Subcutaneous adipose tissue (tissue), 4 donors: ENCODE measurements around the gene SNX18. TPM values are rescaled to one million over a fixed set of nuclear protein-coding genes. Genes with fewer than 3 reads are reported as not detected.

Source experiments
- total RNA-seq, 4 donors: library from RNA; depleted of rRNA; stranded (reverse); fragments of >200 nt; gene quantifications; one replicate each; pipeline ENCODE4 v1.1.0, GENCODE V29; 2016
- TF ChIP-seq, protein P1 (sequence below): fragments of 450-650 bp; IDR thresholded peaks from one replicate; pipeline ENCODE4 v1.5.1; 2016; ENCODE audit warnings: low read depth, mild to moderate bottlenecking, control low read depth, antibody characterized with exemption, moderate library complexity

Gene SNX18
- total RNA-seq, 4 donors from 2014 or later, result 26.7 to 54.6 (median 40.2) TPM

- TF ChIP-seq, protein P1, sequence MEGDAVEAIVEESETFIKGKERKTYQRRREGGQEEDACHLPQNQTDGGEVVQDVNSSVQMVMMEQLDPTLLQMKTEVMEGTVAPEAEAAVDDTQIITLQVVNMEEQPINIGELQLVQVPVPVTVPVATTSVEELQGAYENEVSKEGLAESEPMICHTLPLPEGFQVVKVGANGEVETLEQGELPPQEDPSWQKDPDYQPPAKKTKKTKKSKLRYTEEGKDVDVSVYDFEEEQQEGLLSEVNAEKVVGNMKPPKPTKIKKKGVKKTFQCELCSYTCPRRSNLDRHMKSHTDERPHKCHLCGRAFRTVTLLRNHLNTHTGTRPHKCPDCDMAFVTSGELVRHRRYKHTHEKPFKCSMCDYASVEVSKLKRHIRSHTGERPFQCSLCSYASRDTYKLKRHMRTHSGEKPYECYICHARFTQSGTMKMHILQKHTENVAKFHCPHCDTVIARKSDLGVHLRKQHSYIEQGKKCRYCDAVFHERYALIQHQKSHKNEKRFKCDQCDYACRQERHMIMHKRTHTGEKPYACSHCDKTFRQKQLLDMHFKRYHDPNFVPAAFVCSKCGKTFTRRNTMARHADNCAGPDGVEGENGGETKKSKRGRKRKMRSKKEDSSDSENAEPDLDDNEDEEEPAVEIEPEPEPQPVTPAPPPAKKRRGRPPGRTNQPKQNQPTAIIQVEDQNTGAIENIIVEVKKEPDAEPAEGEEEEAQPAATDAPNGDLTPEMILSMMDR, result no peak
Observed at GRCh38 chr5:54545796-54546195, 28.2 kb downstream of the SNX18 start.

GRCh38 chr5:54547711-54548250 is 30.2 kb downstream of the SNX18 start:
- TF ChIP-seq, protein P1, result no peak

- TF ChIP-seq, protein P1, result no peak
Observed at GRCh38 chr5:54548565-54548964, 31.0 kb downstream of the SNX18 start.

- TF ChIP-seq, protein P1, result no peak
Observed at GRCh38 chr5:54551292-54551691, 33.7 kb downstream of the SNX18 start.

- TF ChIP-seq, protein P1, result no peak
Observed at GRCh38 chr5:54551926-54552325, 34.4 kb downstream of the SNX18 start.

DNA sequence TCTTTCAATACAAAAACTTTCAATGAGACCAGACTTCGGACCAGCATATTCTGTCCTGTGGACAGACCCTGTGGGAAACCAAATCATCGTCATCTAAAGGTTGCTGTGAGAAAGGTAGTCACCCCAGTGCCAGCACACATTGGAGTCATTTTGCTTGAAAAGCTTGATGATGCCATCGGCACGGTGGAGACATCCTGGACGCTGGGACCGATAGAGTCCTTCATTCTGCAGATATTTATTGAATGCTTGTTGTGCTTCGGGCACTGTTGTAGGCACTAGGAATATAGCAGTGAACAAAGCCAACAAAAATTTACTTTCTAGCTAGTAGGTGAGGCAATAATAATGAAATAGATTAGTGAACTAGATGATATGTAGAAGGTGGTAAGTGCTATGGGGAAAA is 34.9 kb downstream of the SNX18 start:
- TF ChIP-seq, protein P1, result no peak

- TF ChIP-seq, protein P1, result no peak
Observed at GRCh38 chr5:54553659-54554207, 36.2 kb downstream of the SNX18 start.
